BLaER1 treated with 17β-estradiol and CSF1 and Interleukin-3, amounts not matched to agents 10 nM and 100 nM (cell line): ENCODE results near the gene PTGR2.

Experiments used
- H3K27ac ChIP-seq, 11 experiments: shearing (Covaris generic); formaldehyde crosslinking; 2 replicates each; pipeline ENCODE4 v1.8.1; 2022
- H3K27me3 ChIP-seq, 11 experiments: shearing (Covaris generic); formaldehyde crosslinking; 2 replicates each; pipeline ENCODE4 v1.8.1; 2022
- H3K36me3 ChIP-seq, 11 experiments: shearing (Covaris generic); formaldehyde crosslinking; 2 replicates each; pipeline ENCODE4 v1.8.1; 2022
- H3K4me1 ChIP-seq, 10 experiments: shearing (Covaris generic); formaldehyde crosslinking; 2 replicates each; pipeline ENCODE4 v1.8.1; 2022
- H3K4me2 ChIP-seq, 11 experiments: shearing (Covaris generic); formaldehyde crosslinking; 2 replicates each; pipeline ENCODE4 v1.8.1; 2022
- H3K4me3 ChIP-seq, 10 experiments: shearing (Covaris generic); formaldehyde crosslinking; 2 replicates each; pipeline ENCODE4 v1.8.1; 2022
- H3K9ac ChIP-seq, 11 experiments: shearing (Covaris generic); formaldehyde crosslinking; 2 replicates each; pipeline ENCODE4 v1.8.1; 2022
- H3K9me3 ChIP-seq, 11 experiments: shearing (Covaris generic); formaldehyde crosslinking; replicated peaks in 1 of 11; 2 replicates each; pipeline ENCODE4 v1.8.1; 2022
- H4K20me1 ChIP-seq, 11 experiments: shearing (Covaris generic); formaldehyde crosslinking; 2 replicates each; pipeline ENCODE4 v1.8.1; 2022
- Cebpa-rat ChIP-seq, 11 experiments: shearing (Covaris generic); IDR thresholded peaks; 2 replicates each; pipeline ENCODE4 v1.8.1; 2022

PTGR2 gene

GRCh38 chr14:73851567-73852382 lies at the start of gene PTGR2:
PTGR2 (plus strand) TSS chr14:73851831; CDS start chr14:73858863, 7,032 bp downstream.
- H4K20me1 ChIP-seq = no peaks in the 10 kb centered on the region
- H3K27ac ChIP-seq = peak within 1 kb of the TSS; percentile 79 to 93 (median 86)
- TF ChIP-seq Cebpa-rat (IDR thresholded peaks at IDR 0.05) = no peak
- H3K4me2 ChIP-seq = peak within 1 kb of the TSS; percentile 76 to 92 (median 86)
- peaks cover 10 to 32% (median 21%) of the 10 kb centered on the region in 10 experiments; a peak in 19 of 20 replicates for H3K4me1 ChIP-seq
- H3K27me3 ChIP-seq = no peaks in the 10 kb centered on the region; a peak in 1 of 22 replicates
- peak within 1 kb of the TSS; percentile 78 to 90 (median 85) for H3K9ac ChIP-seq
- H3K4me3 ChIP-seq = peak within 1 kb of the TSS; percentile 53 to 75 (median 64)
- H3K36me3 ChIP-seq = no peaks in the 10 kb centered on the region
- H3K9me3 ChIP-seq = no peaks in the 10 kb centered on the region

DNA sequence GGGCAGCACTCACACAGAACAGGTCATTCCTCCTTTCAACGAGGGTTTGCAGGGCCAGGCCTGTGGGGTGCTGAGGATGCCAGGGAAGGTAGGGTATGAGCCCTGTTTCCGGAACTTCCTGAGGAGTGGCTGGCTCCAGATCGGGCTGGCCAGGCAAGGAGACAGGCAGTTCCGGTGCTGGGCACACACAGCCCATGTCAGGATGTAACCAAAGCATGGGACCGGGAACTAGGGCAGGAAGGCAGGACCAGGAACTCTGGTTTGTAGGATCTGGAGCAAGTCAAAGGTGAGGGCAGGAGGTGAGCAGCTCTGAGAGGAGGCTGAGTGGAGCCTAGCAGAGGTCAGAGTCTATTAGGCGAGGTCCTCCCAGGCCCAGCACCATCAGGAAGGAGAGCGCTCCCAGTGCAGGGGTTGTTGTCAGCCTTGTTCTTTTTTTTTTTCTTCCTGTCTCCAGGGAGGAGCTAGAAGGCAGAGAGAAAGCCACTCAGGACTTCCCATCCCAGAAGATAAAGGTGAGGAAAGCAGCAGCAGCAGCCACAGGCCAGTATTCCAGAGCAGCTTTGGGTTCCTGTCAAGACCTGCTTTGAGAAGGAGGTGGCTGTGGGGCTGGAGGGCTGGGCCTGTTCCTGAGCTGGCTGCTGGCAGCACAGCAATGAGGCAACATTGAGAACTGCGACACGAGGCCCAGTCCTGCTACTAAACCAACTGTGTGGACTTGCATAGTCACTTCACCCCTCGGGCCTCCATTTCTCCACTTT lies 49.0 kb upstream of the PTGR2 start:
- H3K4me3 ChIP-seq = no peak overlapping the region

GRCh38 chr14:73804636-73805035 lies 47.0 kb upstream of the PTGR2 start:
- Histone ChIP-seq H4K20me1 (no peaks in the 10 kb centered on the region), H3K9me3 (no peaks in the 10 kb centered on the region), H3K4me2 (no peak overlapping the region), H3K36me3 (no peaks in the 10 kb centered on the region; a peak in 1 of 22 replicates), H3K9ac (no peak overlapping the region), H3K27ac (no peak overlapping the region), H3K4me3 (no peak overlapping the region), H3K27me3 (no peaks in the 10 kb centered on the region), H3K4me1 (peaks cover 0 to 7% (median 2%) of the 10 kb centered on the region in 10 experiments; a peak in 6 of 20 replicates)
- no peak for TF ChIP-seq Cebpa-rat (IDR thresholded peaks at IDR 0.05)

More for the DNA sequence above, 49.0 kb upstream of the PTGR2 start:
- Histone ChIP-seq H3K9ac (peak overlapping the region in 2 of 11 experiments; percentile 5 to 12; a peak in 1 of 22 replicates), H3K36me3 (no peaks in the 10 kb centered on the region; a peak in 1 of 22 replicates), H4K20me1 (no peaks in the 10 kb centered on the region), H3K27me3 (no peaks in the 10 kb centered on the region), H3K27ac (no peak overlapping the region), H3K4me1 (peaks cover 0 to 7% (median 2%) of the 10 kb centered on the region in 10 experiments; a peak in 6 of 20 replicates), H3K9me3 (no peaks in the 10 kb centered on the region), H3K4me2 (no peak overlapping the region)
- no peak for TF ChIP-seq Cebpa-rat (IDR thresholded peaks at IDR 0.05)

DNA sequence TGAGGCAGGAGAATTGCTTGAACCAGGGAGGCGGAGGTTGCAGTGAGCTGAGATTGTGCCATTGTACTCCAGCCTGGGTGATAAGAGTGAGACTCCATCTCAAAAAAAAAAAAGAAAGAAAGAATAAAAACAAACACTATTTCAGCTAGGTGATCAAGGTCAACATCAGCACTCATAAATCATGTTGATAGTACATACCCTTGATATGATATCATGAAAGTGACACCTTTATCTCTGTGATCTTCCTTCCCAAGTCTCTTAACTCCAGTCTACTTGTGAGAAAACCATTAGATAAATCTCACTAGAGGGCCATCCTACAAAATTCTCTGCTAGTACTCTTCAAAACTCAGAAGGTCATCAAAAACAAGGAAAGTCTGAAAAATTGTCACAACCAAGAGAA lies 44.2 kb upstream of the PTGR2 start:
- Histone ChIP-seq H3K4me1 (peaks cover 0 to 19% (median 8%) of the 10 kb centered on the region in 10 experiments; a peak in 12 of 20 replicates), H3K9me3 (no peaks in the 10 kb centered on the region), H3K27me3 (no peaks in the 10 kb centered on the region), H3K4me3 (no peak overlapping the region), H3K36me3 (no peaks in the 10 kb centered on the region; a peak in 1 of 22 replicates), H3K4me2 (no peak overlapping the region), H4K20me1 (no peaks in the 10 kb centered on the region), H3K9ac (no peak overlapping the region), H3K27ac (no peak overlapping the region)
- TF ChIP-seq Cebpa-rat (IDR thresholded peaks at IDR 0.05) = no peak

- TF ChIP-seq Cebpa-rat (IDR thresholded peaks at IDR 0.05) = no peak
- H4K20me1 ChIP-seq = no peaks in the 10 kb centered on the region
- no peaks in the 10 kb centered on the region for H3K27me3 ChIP-seq
- no peak overlapping the region for H3K4me3 ChIP-seq
- H3K9me3 ChIP-seq = no peaks in the 10 kb centered on the region
- no peaks in the 10 kb centered on the region for H3K36me3 ChIP-seq
- H3K9ac ChIP-seq = no peak overlapping the region
- no peak overlapping the region for H3K4me2 ChIP-seq
- H3K27ac ChIP-seq = no peak overlapping the region
- H3K4me1 ChIP-seq = peaks cover 6 to 21% (median 13%) of the 10 kb centered on the region in 10 experiments; a peak in 18 of 20 replicates
Observed at GRCh38 chr14:73809391-73809790, 42.2 kb upstream of the PTGR2 start.

- H3K9ac ChIP-seq = no peak overlapping the region
- no peak overlapping the region for H3K27ac ChIP-seq
- no peaks in the 10 kb centered on the region for H3K9me3 ChIP-seq
- no peaks in the 10 kb centered on the region for H4K20me1 ChIP-seq
- no peak for TF ChIP-seq Cebpa-rat (IDR thresholded peaks at IDR 0.05)
- no peaks in the 10 kb centered on the region for H3K27me3 ChIP-seq
- no peaks in the 10 kb centered on the region for H3K36me3 ChIP-seq
- no peak overlapping the region for H3K4me3 ChIP-seq
- peak overlapping the region in 6 of 11 experiments; percentile 15 to 73 (median 60); a peak in 11 of 22 replicates for H3K4me2 ChIP-seq
- H3K4me1 ChIP-seq = peaks cover 8 to 24% (median 15%) of the 10 kb centered on the region in 10 experiments; a peak in 18 of 20 replicates
Observed at GRCh38 chr14:73810478-73811163, 41.0 kb upstream of the PTGR2 start.

- no peaks in the 10 kb centered on the region for H4K20me1 ChIP-seq
- H3K4me3 ChIP-seq = no peak overlapping the region
- no peak overlapping the region for H3K9ac ChIP-seq
- peaks cover 8 to 25% (median 16%) of the 10 kb centered on the region in 10 experiments; a peak in 18 of 20 replicates for H3K4me1 ChIP-seq
- TF ChIP-seq Cebpa-rat (IDR thresholded peaks at IDR 0.05) = no peak
- no peaks in the 10 kb centered on the region for H3K27me3 ChIP-seq
- no peaks in the 10 kb centered on the region for H3K9me3 ChIP-seq
- no peaks in the 10 kb centered on the region for H3K36me3 ChIP-seq
- peak overlapping the region in 6 of 11 experiments; percentile 15 to 73 (median 60); a peak in 11 of 22 replicates for H3K4me2 ChIP-seq
- H3K27ac ChIP-seq = no peak overlapping the region
Observed at GRCh38 chr14:73811164-73811503, 40.5 kb upstream of the PTGR2 start.

DNA sequence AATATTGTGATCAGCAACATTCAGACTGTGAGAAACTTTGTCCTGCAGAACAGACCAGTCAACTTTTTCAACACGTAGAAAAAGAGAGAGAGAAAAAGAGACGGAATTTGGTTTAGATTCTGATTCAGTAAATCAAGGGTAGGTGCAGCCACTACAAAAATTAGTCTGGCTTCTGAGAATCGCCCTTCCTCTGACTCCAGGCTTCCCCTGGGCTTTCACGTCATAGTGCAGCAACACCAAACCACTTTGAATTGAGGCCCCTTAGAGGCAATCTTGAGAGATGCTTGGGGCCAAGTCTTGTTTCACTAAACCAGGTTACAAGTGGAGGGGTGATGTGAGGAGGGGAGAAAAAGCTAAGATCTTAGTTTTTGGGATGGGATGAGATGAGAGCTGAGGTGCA lies 37.5 kb upstream of the PTGR2 start:
- no peak overlapping the region for H3K27ac ChIP-seq
- H3K4me3 ChIP-seq = no peak overlapping the region
- H3K9me3 ChIP-seq = no peaks in the 10 kb centered on the region
- H3K4me1 ChIP-seq = peaks cover 8 to 31% (median 16%) of the 10 kb centered on the region in 10 experiments; a peak in 18 of 20 replicates
- TF ChIP-seq Cebpa-rat (IDR thresholded peaks at IDR 0.05) = no peak
- H3K4me2 ChIP-seq = peak overlapping the region in 8 of 11 experiments; percentile 3 to 36 (median 24); a peak in 8 of 22 replicates
- H3K9ac ChIP-seq = 0 out of 22 replicates have a peak overlapping the region, but pooled peaks of 1 of the 11 experiments have one; percentile 7
- no peaks in the 10 kb centered on the region for H4K20me1 ChIP-seq
- H3K27me3 ChIP-seq = no peaks in the 10 kb centered on the region
- H3K36me3 ChIP-seq = no peaks in the 10 kb centered on the region
